H1 (cell line): Measurements from ENCODE around the gene BNC2.

Experiments used
- BACH1 ChIP-seq: IDR thresholded peaks from 2 replicates; pipeline ENCODE4 v1.6.1; 2012; ENCODE audit warnings: low read length, improper control_type of control experiment
- CEBPB ChIP-seq: IDR thresholded peaks from 2 replicates; pipeline ENCODE4 v1.6.1; 2012; ENCODE audit warnings: low read depth, low read length
- CHD2 ChIP-seq: IDR thresholded peaks from 2 replicates; pipeline ENCODE4 v1.6.1; 2012; ENCODE audit warnings: low read length, improper control_type of control experiment
- EP300 ChIP-seq, 2 experiments: IDR thresholded peaks; 1 replicate in 1 of 2; 2 replicates in 1 of 2; pipeline ENCODE4 v1.6.1; 2011 to 2012; ENCODE audit warnings: low read depth in 2 of 2, low read length in 2 of 2, mild to moderate bottlenecking in 2 of 2, borderline replicate concordance in 1 of 2, inconsistent platforms in 1 of 2, moderate library complexity in 1 of 2
- EZH2 ChIP-seq: fragments of 200-600 bp; sonication (generic); IDR thresholded peaks from 2 replicates; pipeline ENCODE4 v1.7.1; 2012; ENCODE audit warnings: low read depth, mild to moderate bottlenecking, moderate library complexity, low read length, inconsistent platforms; ENCODE audit not compliant: severe bottlenecking
- JUN ChIP-seq: IDR thresholded peaks from 2 replicates; pipeline ENCODE4 v1.6.1; 2011; ENCODE audit warnings: low read depth, mild to moderate bottlenecking, improper control_type of control experiment, low read length
- PHF8 ChIP-seq: fragments of 200-600 bp; sonication (generic); conservative IDR thresholded peaks from 2 replicates; pipeline ENCODE4 v1.7.1; 2012; ENCODE audit warnings: low read depth, mild to moderate bottlenecking, inconsistent platforms, low read length, moderate library complexity
- POLR2A ChIP-seq, 2 experiments: IDR thresholded peaks; 1 replicate in 1 of 2; 2 replicates in 1 of 2; pipeline ENCODE4 v1.6.1; 2011; ENCODE audit warnings: low read depth in 2 of 2, low read length in 2 of 2, mild to moderate bottlenecking in 2 of 2; ENCODE audit errors: control extremely low read depth in 1 of 2
- RBBP5 ChIP-seq: IDR thresholded peaks from 2 replicates; pipeline ENCODE4 v1.7.1; 2012; ENCODE audit warnings: low read depth, mild to moderate bottlenecking, inconsistent platforms, low read length, moderate library complexity, borderline replicate concordance
- YY1 ChIP-seq: IDR thresholded peaks from 2 replicates; pipeline ENCODE4 v1.6.1; 2011; ENCODE audit warnings: low read depth, mild to moderate bottlenecking, low read length
- TF ChIP-seq, protein P1 (sequence below), 3 experiments: IDR thresholded peaks; 1 replicate in 2 of 3; 2 replicates in 1 of 3; pipeline versions ENCODE4 v1.5.1 to v1.6.1; 2011; ENCODE audit warnings: low read length in 3 of 3, mild to moderate bottlenecking in 3 of 3, inconsistent platforms in 2 of 3, low read depth in 1 of 3, moderate library complexity in 1 of 3; ENCODE audit not compliant: insufficient read depth in 1 of 3; ENCODE audit errors: control extremely low read depth in 1 of 3
- TF ChIP-seq, protein P2 (sequence below): IDR thresholded peaks from 2 replicates; pipeline ENCODE4 v1.6.1; 2012; ENCODE audit warnings: inconsistent platforms

DNA sequence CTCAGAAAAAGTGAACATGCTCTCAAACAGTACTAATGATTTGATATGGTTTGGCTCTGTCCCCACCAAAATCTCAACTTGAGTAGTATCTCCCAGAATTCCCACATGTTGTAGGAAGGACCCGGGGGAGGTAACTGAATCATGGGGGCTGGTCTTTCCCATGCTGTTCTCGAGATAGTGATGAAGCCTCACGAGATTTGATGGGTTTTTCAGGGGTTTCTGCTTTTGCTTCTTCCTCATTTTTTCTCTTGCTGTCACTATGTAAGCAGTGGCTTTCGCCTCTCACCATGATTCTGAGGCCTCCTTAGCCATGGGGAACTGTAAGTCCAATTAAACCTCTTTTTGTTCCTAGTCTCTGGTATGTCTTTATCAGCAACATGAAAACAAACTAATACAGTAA lies 401.3 kb downstream of the BNC2 start:
- TF ChIP-seq, protein P1, sequence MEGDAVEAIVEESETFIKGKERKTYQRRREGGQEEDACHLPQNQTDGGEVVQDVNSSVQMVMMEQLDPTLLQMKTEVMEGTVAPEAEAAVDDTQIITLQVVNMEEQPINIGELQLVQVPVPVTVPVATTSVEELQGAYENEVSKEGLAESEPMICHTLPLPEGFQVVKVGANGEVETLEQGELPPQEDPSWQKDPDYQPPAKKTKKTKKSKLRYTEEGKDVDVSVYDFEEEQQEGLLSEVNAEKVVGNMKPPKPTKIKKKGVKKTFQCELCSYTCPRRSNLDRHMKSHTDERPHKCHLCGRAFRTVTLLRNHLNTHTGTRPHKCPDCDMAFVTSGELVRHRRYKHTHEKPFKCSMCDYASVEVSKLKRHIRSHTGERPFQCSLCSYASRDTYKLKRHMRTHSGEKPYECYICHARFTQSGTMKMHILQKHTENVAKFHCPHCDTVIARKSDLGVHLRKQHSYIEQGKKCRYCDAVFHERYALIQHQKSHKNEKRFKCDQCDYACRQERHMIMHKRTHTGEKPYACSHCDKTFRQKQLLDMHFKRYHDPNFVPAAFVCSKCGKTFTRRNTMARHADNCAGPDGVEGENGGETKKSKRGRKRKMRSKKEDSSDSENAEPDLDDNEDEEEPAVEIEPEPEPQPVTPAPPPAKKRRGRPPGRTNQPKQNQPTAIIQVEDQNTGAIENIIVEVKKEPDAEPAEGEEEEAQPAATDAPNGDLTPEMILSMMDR (IDR thresholded peaks at IDR 0.05; ENCODE audit: control extremely low read depth in 1 of 3, insufficient read depth in 1 of 3, low read depth in 1 of 3, low read length in 3 of 3): no peak
- TF ChIP-seq JUN: no peak
- TF ChIP-seq RBBP5: no peak
- TF ChIP-seq BACH1: no peak
- TF ChIP-seq PHF8: no peak
- no peak for TF ChIP-seq EZH2
- no peak for TF ChIP-seq EP300 (IDR thresholded peaks at IDR 0.05; ENCODE audit: borderline replicate concordance in 1 of 2, low read depth in 2 of 2, low read length in 2 of 2)
- no peak for TF ChIP-seq CHD2
- no peak for TF ChIP-seq CEBPB
- TF ChIP-seq, protein P2, sequence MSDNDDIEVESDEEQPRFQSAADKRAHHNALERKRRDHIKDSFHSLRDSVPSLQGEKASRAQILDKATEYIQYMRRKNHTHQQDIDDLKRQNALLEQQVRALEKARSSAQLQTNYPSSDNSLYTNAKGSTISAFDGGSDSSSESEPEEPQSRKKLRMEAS: no peak
- TF ChIP-seq POLR2A (IDR thresholded peaks at IDR 0.05; ENCODE audit: control extremely low read depth in 1 of 2, low read depth in 2 of 2, low read length in 2 of 2): no peak
- TF ChIP-seq YY1: no peak
